ENCODE results near the gene ANKRD63. TPM values are rescaled to one million over a fixed set of nuclear protein-coding genes. Genes with fewer than 3 reads are reported as not detected.

Gene ANKRD63
- total RNA-seq, 1 experiment from 2014 or later, result 0.46 TPM

DNA sequence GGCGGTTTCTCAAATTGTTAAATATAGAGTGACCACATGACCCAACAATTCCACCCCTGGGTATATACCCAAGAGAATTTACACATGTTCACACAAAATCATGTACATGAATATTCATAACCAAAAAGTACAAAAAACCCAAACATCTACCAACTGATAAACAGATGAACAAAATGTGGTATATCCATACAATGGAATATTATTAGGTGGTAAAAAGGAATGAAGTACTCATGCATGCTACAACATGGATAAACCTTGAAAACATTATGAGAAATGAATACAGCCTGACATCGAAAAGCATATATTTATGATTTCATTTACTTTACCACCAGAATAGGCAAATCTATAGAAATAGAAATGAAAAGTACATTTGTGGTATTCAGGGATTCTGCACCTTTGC lies 17.5 kb upstream of the ANKRD63 start:
- DNase-seq, result no peak
- H3K23me2 ChIP-seq (ENCODE audit: insufficient read length, low read depth, low read length, poor library complexity, severe bottlenecking), result no peaks in the 10 kb centered on the region
- no peaks in the 10 kb centered on the region; the same call in 1 of the 2 replicates for H3K4me1 ChIP-seq (ENCODE audit: insufficient read depth, low read length)
- no peaks in the 10 kb centered on the region for H3K9me3 ChIP-seq (ENCODE audit: control insufficient read depth, low read depth, low read length)
- H2BK15ac ChIP-seq (ENCODE audit: low read depth, low read length), result no peak overlapping the region
- no peak overlapping the region for H2AFZ ChIP-seq (ENCODE audit: low read length)
- TF ChIP-seq, protein P1, sequence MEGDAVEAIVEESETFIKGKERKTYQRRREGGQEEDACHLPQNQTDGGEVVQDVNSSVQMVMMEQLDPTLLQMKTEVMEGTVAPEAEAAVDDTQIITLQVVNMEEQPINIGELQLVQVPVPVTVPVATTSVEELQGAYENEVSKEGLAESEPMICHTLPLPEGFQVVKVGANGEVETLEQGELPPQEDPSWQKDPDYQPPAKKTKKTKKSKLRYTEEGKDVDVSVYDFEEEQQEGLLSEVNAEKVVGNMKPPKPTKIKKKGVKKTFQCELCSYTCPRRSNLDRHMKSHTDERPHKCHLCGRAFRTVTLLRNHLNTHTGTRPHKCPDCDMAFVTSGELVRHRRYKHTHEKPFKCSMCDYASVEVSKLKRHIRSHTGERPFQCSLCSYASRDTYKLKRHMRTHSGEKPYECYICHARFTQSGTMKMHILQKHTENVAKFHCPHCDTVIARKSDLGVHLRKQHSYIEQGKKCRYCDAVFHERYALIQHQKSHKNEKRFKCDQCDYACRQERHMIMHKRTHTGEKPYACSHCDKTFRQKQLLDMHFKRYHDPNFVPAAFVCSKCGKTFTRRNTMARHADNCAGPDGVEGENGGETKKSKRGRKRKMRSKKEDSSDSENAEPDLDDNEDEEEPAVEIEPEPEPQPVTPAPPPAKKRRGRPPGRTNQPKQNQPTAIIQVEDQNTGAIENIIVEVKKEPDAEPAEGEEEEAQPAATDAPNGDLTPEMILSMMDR (conservative IDR thresholded peaks at IDR 0.05), result no peak
- no peak overlapping the region for H3K4me2 ChIP-seq (ENCODE audit: insufficient read depth, insufficient read length, low read length)
- H4K91ac ChIP-seq (ENCODE audit: insufficient read length, low read depth, low read length), result no peak overlapping the region
- H3K36me3 Mint-ChIP-seq (ENCODE audit: insufficient read depth in 1 of 3, low read depth in 3 of 3), result peaks cover 2 to 16% (median 5%) of the 10 kb centered on the region in 3 experiments; a peak in 5 of 7 replicates
- no peak overlapping the region for H3T11ph ChIP-seq (ENCODE audit: low read length)
- peaks cover 29% of the 10 kb centered on the region for H3K27me3 Mint-ChIP-seq (ENCODE audit: low read depth)
- H4K5ac ChIP-seq (ENCODE audit: insufficient read length, low read depth, low read length), result no peak overlapping the region
- no peak overlapping the region for H3K56ac ChIP-seq (ENCODE audit: insufficient read length, low read depth, low read length)
- no peak overlapping the region for H4K8ac ChIP-seq (replicated peaks; ENCODE audit: insufficient read length, low read depth, low read length)
- H3K79me2 ChIP-seq (ENCODE audit: insufficient read depth, low read length), result no peaks in the 10 kb centered on the region
- H3K27ac Mint-ChIP-seq, result no peak overlapping the region
- no peak overlapping the region for H2AK5ac ChIP-seq (ENCODE audit: insufficient read length, low read length)
- H2BK12ac ChIP-seq (ENCODE audit: insufficient read length, low read depth, low read length), result no peak overlapping the region
- no CpG with 5 or more reads among the region's 2 CpGs for WGBS (ENCODE audit: extremely low coverage, insufficient read length, low lambda C conversion rate)
- no peak overlapping the region for H2BK5ac ChIP-seq (ENCODE audit: insufficient read length, low read length)
- no peak overlapping the region for H3K9ac ChIP-seq (ENCODE audit: extremely low read depth, insufficient read length, low read length)
- H4K20me1 ChIP-seq (ENCODE audit: control insufficient read depth, insufficient read depth, insufficient read length), result no peaks in the 10 kb centered on the region
- no peak overlapping the region for H3K27ac ChIP-seq (ENCODE audit: insufficient read length, low read depth, low read length)
- peaks cover 18 to 24% of the 10 kb centered on the region in 2 experiments for H3K4me1 Mint-ChIP-seq
- no peak overlapping the region for H3K14ac ChIP-seq (ENCODE audit: insufficient read depth, low read length)
- no peak overlapping the region for H3K23ac ChIP-seq (ENCODE audit: insufficient read length, low read depth, low read length)
- no peak overlapping the region for H3K18ac ChIP-seq (ENCODE audit: insufficient read length, low read depth, low read length)
- H3K9me3 Mint-ChIP-seq, result peaks cover 15% of the 10 kb centered on the region in 2 experiments
- no peak overlapping the region for H3K4ac ChIP-seq (ENCODE audit: low read depth, low read length)
- no peak overlapping the region for H3K4me3 Mint-ChIP-seq
- no peak overlapping the region for H2BK120ac ChIP-seq (ENCODE audit: low read depth, low read length, poor library complexity, severe bottlenecking)
- H2BK20ac ChIP-seq (ENCODE audit: low read depth, low read length, poor library complexity, severe bottlenecking), result no peak overlapping the region
- H3K79me1 ChIP-seq (ENCODE audit: insufficient read depth, low read depth, low read length, poor library complexity, severe bottlenecking), result no peaks in the 10 kb centered on the region
- H3K27me3 ChIP-seq (ENCODE audit: insufficient read depth, low read length), result no peaks in the 10 kb centered on the region
